ENCODE results near the gene RPS6KA5.
"Not testable (repeated sequence)": the region's sequence is repeated elsewhere in the genome, so short reads cannot be mapped to it uniquely, and the experiment has no call there.

RPS6KA5 gene

GRCh38 chr14:90963343-90963742 is 97.1 kb downstream of the RPS6KA5 start:
- Mint-ChIP-seq H3K27ac (no peak overlapping the region), H3K27me3 (no peaks in the 10 kb centered on the region), H3K36me3 (peaks cover 32% of the 10 kb centered on the region)

GRCh38 chr14:90962505-90963109 is 97.8 kb downstream of the RPS6KA5 start:
- Mint-ChIP-seq H3K4me1 (peaks cover 13% of the 10 kb centered on the region), H3K27me3 (no peaks in the 10 kb centered on the region), H3K36me3 (peaks cover 32% of the 10 kb centered on the region), H3K9me3 (peaks cover 6% of the 10 kb centered on the region), H3K27ac (no peak overlapping the region), H3K4me3 (no peak overlapping the region)

More at GRCh38 chr14:90963343-90963742, 97.1 kb downstream of the RPS6KA5 start:
- peaks cover 15% of the 10 kb centered on the region for H3K4me1 Mint-ChIP-seq
- peaks cover 6% of the 10 kb centered on the region for H3K9me3 Mint-ChIP-seq
- H3K4me3 Mint-ChIP-seq, result no peak overlapping the region

DNA sequence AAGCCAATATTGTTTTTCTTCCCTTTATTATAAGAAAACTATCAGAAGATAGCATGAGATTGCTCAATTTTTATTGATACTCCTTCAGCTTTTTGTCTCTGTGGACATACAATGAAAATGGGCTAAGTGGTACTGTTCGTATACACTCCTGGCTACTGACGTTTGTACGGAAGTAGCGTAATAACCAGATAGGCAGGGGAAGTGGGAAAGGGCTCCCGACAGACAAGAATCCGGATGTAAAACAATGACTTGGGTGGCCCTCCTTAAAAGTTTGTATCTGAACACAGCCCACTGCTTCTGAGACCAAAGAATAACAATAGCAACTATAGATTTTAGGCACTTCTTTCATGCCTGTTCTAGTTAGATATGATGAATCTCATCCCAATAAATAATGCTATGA is 99.6 kb downstream of the RPS6KA5 start:
- no peaks in the 10 kb centered on the region for H3K27me3 Mint-ChIP-seq
- no peak overlapping the region for H3K4me3 Mint-ChIP-seq
- H3K4me1 Mint-ChIP-seq, result peaks cover 10% of the 10 kb centered on the region
- peaks cover 38% of the 10 kb centered on the region for H3K36me3 Mint-ChIP-seq
- no peak overlapping the region for H3K27ac Mint-ChIP-seq
- peaks cover 6% of the 10 kb centered on the region for H3K9me3 Mint-ChIP-seq

- Mint-ChIP-seq H3K4me1 (peaks cover 5% of the 10 kb centered on the region), H3K9me3 (peaks cover 11% of the 10 kb centered on the region), H3K27ac (peak overlapping the region; percentile 56), H3K27me3 (no peaks in the 10 kb centered on the region), H3K4me3 (no peak overlapping the region), H3K36me3 (peaks cover 43% of the 10 kb centered on the region)
These were observed 101.1 kb downstream of the RPS6KA5 start for GRCh38 chr14:90959344-90959743.

DNA sequence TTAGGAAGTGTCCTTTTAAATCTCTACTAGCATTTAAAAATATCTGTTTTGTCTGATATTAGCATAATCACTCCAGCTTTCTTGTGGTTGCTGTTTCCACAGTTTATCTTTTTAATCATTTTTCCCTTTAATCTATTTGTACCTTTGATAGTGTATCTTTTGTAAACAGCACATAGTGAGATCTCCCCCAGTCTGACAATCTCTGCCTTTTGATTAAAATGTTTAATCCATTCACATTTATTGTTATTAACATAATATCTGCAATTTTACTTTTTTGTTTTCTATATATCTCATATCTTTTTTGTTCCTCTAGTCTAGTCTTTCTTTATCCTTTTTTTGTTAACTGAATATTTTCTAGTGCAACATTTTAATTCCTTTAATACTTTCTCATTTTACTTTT is 104.2 kb downstream of the RPS6KA5 start:
- H3K27ac Mint-ChIP-seq, result no peak overlapping the region
- H3K4me1 Mint-ChIP-seq, result peaks cover 5% of the 10 kb centered on the region
- no peaks in the 10 kb centered on the region for H3K27me3 Mint-ChIP-seq
- peaks cover 11% of the 10 kb centered on the region for H3K9me3 Mint-ChIP-seq
- no peak overlapping the region for H3K4me3 Mint-ChIP-seq
- peaks cover 46% of the 10 kb centered on the region for H3K36me3 Mint-ChIP-seq

DNA sequence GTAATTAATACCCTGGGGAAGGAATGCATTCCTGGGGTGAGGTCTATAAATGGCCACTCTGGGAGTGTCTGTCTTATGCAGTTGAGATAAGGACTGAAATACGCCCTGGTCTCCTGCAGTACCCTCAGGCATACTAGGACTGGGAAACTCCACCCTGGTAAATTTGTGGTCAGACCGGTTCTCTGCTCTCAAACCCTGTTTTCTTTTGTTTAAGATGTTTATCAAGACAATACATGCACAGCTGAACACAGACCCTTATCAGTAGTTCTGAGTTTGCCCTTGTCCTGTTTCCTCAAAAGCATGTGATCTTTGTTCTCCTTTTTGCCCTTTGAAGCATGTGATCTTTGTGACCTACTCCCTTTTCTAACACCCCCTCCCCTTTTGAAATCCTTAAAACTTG is 106.8 kb downstream of the RPS6KA5 start:
- not testable (repeated sequence) for H3K4me3 Mint-ChIP-seq, H3K9me3 Mint-ChIP-seq, H3K27me3 Mint-ChIP-seq, H3K4me1 Mint-ChIP-seq, H3K27ac Mint-ChIP-seq
- H3K36me3 Mint-ChIP-seq, result peaks cover 35% of the 10 kb centered on the region

- Mint-ChIP-seq H3K36me3 (peaks cover 45% of the 10 kb centered on the region), H3K4me3 (no peak overlapping the region), H3K27me3 (no peaks in the 10 kb centered on the region), H3K4me1 (no peaks in the 10 kb centered on the region), H3K27ac (no peak overlapping the region), H3K9me3 (peaks cover 17% of the 10 kb centered on the region)
These were observed 117.1 kb downstream of the RPS6KA5 start for GRCh38 chr14:90943367-90943766.

DNA sequence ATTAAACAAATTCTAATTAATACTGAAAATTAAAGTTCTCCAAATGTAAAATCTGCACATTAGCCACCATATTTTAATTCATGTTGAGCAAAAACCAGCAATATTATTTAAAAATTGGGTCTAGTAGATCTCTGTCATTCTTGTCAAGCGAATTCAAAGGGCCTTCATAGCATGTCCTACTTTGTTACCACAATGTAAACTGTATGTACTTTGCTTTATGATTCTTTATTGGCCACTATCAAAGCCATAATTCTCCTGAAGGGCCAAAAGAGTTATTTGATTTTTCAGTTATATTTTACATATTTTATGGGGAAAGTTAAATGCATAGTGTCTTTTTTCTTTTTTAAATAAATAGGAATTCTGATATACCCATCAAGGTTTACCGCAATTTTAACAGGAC is 117.9 kb downstream of the RPS6KA5 start:
- no peaks in the 10 kb centered on the region for H3K27me3 Mint-ChIP-seq
- peaks cover 50% of the 10 kb centered on the region for H3K36me3 Mint-ChIP-seq
- H3K9me3 Mint-ChIP-seq, result peaks cover 17% of the 10 kb centered on the region
- H3K27ac Mint-ChIP-seq, result no peak overlapping the region
- no peak overlapping the region for H3K4me3 Mint-ChIP-seq
- no peaks in the 10 kb centered on the region for H3K4me1 Mint-ChIP-seq

GRCh38 chr14:90941706-90942105 is 118.7 kb downstream of the RPS6KA5 start:
- H3K27ac Mint-ChIP-seq, result no peak overlapping the region
- H3K4me1 Mint-ChIP-seq, result peaks cover 4% of the 10 kb centered on the region
- peaks cover 56% of the 10 kb centered on the region for H3K36me3 Mint-ChIP-seq
- H3K27me3 Mint-ChIP-seq, result no peaks in the 10 kb centered on the region
- H3K4me3 Mint-ChIP-seq, result no peak overlapping the region
- peaks cover 22% of the 10 kb centered on the region for H3K9me3 Mint-ChIP-seq

GRCh38 chr14:90940318-90940962 is 120.0 kb downstream of the RPS6KA5 start:
- peaks cover 52% of the 10 kb centered on the region for H3K36me3 Mint-ChIP-seq
- no peaks in the 10 kb centered on the region for H3K27me3 Mint-ChIP-seq
- H3K4me1 Mint-ChIP-seq, result peaks cover 4% of the 10 kb centered on the region

DNA sequence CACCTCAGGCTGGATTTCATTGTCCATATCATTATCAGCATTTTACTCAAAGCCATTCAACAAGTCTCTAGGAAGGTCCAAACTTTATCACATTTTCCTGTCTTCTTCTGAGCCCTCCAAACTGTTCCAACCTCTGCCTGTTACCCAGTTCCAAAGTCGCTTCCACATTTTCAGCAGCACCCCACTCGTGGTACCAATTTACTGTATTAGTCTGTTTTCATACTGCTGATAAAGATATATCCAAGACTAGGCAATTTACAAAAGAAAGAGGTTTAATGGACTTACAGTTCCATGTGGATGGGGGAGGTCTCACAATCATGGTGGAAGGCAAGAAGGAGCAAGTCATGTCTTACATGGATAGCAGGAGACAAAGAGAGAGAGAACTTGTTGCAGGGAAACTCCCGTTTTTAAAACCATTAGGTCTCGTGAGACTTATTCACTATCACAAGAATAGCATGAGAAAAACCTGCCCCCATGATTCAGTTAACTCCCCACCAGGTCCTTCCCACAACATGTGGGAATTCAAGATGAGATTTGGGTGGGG is 121.1 kb downstream of the RPS6KA5 start:
- H3K27ac Mint-ChIP-seq, H3K4me1 Mint-ChIP-seq, H3K27me3 Mint-ChIP-seq, H3K4me3 Mint-ChIP-seq: not testable (repeated sequence)
- Mint-ChIP-seq H3K36me3 (peaks cover 52% of the 10 kb centered on the region), H3K9me3 (peaks cover 22% of the 10 kb centered on the region)

More at GRCh38 chr14:90940318-90940962, 120.0 kb downstream of the RPS6KA5 start:
- Mint-ChIP-seq H3K27ac (no peak overlapping the region), H3K9me3 (peaks cover 22% of the 10 kb centered on the region), H3K4me3 (no peak overlapping the region)

- H3K36me3 Mint-ChIP-seq, result peaks cover 52% of the 10 kb centered on the region
- peaks cover 4% of the 10 kb centered on the region for H3K4me1 Mint-ChIP-seq
- H3K4me3 Mint-ChIP-seq, result no peak overlapping the region
These were observed 121.8 kb downstream of the RPS6KA5 start for GRCh38 chr14:90938615-90939014.

DNA sequence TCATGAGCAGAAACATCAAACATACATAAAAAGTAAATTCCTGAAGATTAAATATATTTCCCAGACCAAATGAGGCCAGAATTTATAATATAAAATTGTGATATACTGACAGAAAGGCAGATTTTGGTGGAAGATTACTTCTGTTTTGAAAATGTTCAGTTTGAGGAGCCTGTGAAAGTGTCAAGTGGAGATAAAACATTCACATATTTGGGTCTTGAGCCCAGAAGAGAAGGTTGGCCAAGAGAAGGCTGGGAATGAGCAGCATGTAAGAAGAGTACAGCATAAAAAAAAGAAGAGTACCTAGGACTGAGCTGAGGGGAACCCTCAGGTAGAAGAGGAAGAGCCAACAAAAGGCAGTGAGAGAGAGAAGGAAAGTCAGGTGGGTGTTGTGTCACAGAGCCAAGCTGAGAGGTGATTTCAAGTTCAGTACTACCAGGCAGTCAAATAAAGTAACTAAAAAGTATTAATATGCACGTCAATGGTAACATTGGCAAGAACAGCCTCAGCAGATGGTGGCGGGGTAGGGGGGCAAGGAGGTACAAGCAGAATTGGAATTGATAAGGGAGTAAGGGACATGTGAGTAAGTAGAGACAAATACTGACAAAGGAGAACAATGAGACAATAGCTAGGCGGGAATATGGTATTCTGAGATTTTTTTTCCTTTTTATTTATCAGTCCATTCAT is 123.5 kb downstream of the RPS6KA5 start:
- H3K36me3 Mint-ChIP-seq, result peaks cover 44% of the 10 kb centered on the region
- H3K9me3 Mint-ChIP-seq, result peaks cover 22% of the 10 kb centered on the region
- no peaks in the 10 kb centered on the region for H3K27me3 Mint-ChIP-seq
- H3K4me3 Mint-ChIP-seq, result no peak overlapping the region
- H3K4me1 Mint-ChIP-seq, result peaks cover 4% of the 10 kb centered on the region
- H3K27ac Mint-ChIP-seq, result peak overlapping the region; percentile 13

More at GRCh38 chr14:90938615-90939014, 121.8 kb downstream of the RPS6KA5 start:
- H3K27ac Mint-ChIP-seq, result no peak overlapping the region
- H3K9me3 Mint-ChIP-seq, result peaks cover 22% of the 10 kb centered on the region
- H3K27me3 Mint-ChIP-seq, result no peaks in the 10 kb centered on the region

GRCh38 chr14:90924621-90925340 is 135.7 kb downstream of the RPS6KA5 start:
- Mint-ChIP-seq H3K9me3 (no peaks in the 10 kb centered on the region), H3K4me1 (no peaks in the 10 kb centered on the region), H3K27me3 (no peaks in the 10 kb centered on the region), H3K36me3 (peaks cover 7% of the 10 kb centered on the region), H3K27ac (no peak overlapping the region), H3K4me3 (no peak overlapping the region)

DNA sequence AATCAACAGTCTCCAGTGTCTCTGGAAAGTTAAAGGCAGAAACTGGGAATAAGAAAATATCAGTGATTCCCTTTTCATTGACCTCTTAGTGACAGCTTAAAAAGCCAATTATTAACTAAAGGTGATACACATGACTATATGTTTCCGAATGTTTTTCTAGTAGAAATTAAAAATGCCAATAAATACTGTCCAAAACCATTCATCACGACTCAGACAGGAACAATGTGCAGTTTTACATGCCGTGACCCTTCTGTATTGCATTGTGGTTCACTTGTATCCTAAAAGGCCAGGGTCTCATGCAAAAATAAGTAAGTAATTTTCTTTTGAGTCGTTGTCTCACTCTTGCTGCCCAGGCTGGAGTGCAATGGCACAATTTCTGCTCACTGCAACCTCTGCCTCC is 138.3 kb downstream of the RPS6KA5 start:
- Mint-ChIP-seq H3K36me3 (peaks cover 21% of the 10 kb centered on the region), H3K27ac (no peak overlapping the region), H3K4me3 (no peak overlapping the region), H3K9me3 (no peaks in the 10 kb centered on the region), H3K4me1 (no peaks in the 10 kb centered on the region), H3K27me3 (no peaks in the 10 kb centered on the region)

Data from activated naive CD4-positive, alpha-beta T cell treated with anti-CD3 and anti-CD28 coated beads, Interleukin-2, amount 50 U/mL, for 24 hours (primary cell).